Measurements from ENCODE around the gene SLC22A9.
"Not testable (repeated sequence)": the region's sequence is repeated elsewhere in the genome, so short reads cannot be mapped to it uniquely, and the experiment has no call there.

The SLC22A9 gene

GRCh38 chr11:63405114-63405513 lies 35.5 kb downstream of the SLC22A9 start:
- TF ChIP-seq, protein P1, sequence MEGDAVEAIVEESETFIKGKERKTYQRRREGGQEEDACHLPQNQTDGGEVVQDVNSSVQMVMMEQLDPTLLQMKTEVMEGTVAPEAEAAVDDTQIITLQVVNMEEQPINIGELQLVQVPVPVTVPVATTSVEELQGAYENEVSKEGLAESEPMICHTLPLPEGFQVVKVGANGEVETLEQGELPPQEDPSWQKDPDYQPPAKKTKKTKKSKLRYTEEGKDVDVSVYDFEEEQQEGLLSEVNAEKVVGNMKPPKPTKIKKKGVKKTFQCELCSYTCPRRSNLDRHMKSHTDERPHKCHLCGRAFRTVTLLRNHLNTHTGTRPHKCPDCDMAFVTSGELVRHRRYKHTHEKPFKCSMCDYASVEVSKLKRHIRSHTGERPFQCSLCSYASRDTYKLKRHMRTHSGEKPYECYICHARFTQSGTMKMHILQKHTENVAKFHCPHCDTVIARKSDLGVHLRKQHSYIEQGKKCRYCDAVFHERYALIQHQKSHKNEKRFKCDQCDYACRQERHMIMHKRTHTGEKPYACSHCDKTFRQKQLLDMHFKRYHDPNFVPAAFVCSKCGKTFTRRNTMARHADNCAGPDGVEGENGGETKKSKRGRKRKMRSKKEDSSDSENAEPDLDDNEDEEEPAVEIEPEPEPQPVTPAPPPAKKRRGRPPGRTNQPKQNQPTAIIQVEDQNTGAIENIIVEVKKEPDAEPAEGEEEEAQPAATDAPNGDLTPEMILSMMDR (IDR thresholded peaks at IDR 0.05; ENCODE audit: control insufficient read depth, insufficient read depth, low read depth, low read length, missing control alignments), result no peak
- H3K4me3 ChIP-seq (ENCODE audit: control insufficient read depth, low read depth, low read length), result no peak overlapping the region
- DNase-seq (ENCODE audit: low read depth), result no peak

DNA sequence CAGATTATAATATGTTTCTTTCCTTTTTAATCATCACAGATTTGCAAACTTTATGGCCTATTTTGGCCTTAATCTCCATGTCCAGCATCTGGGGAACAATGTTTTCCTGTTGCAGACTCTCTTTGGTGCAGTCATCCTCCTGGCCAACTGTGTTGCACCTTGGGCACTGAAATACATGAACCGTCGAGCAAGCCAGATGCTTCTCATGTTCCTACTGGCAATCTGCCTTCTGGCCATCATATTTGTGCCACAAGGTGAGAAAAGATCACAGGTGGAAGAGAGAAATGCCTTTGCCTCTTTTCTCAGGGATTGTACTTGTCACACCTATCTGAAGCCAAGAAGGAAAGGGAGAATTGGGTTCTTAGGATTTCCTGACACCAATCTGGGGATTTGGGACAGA lies 36.9 kb downstream of the SLC22A9 start:
- TF ChIP-seq, protein P1 (IDR thresholded peaks at IDR 0.05; ENCODE audit: control insufficient read depth, insufficient read depth, low read depth, low read length, missing control alignments), result no peak
- no peak overlapping the region for H3K4me3 ChIP-seq (ENCODE audit: control insufficient read depth, low read depth, low read length)
- no peak for DNase-seq (ENCODE audit: low read depth)

GRCh38 chr11:63417174-63417852 lies 47.7 kb downstream of the SLC22A9 start:
- DNase-seq (ENCODE audit: low read depth), result no peak
- no peak overlapping the region for H3K4me3 ChIP-seq (ENCODE audit: control insufficient read depth, low read depth, low read length)
- TF ChIP-seq, protein P1 (IDR thresholded peaks at IDR 0.05; ENCODE audit: control insufficient read depth, insufficient read depth, low read depth, low read length, missing control alignments), result no peak

GRCh38 chr11:63427971-63428508 lies 58.5 kb downstream of the SLC22A9 start:
- TF ChIP-seq, protein P1 (IDR thresholded peaks at IDR 0.05; ENCODE audit: control insufficient read depth, insufficient read depth, low read depth, low read length, missing control alignments), result no peak
- H3K4me3 ChIP-seq (ENCODE audit: control insufficient read depth, low read depth, low read length), result no peak overlapping the region
- no peak for DNase-seq (ENCODE audit: low read depth)

DNA sequence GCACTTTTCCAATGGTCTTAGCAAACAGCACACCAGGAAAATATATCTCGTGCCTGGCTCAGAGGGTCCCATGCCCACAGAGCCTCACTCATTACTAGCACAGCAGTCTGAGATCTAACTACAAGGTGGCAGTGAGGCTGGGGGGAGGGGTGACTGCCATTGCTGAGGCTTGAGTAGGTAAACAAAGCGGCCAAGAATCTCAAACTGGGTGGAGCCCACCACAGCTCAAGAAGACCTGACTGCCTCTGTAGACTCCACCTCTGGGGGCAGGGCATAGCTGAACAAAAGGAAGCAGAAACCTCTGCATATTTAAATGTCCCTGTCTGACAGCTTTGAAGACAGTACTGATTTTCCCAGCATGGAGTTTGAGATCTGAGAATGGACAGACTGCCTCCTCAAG lies 61.1 kb downstream of the SLC22A9 start:
- DNase-seq (ENCODE audit: low read depth); H3K4me3 ChIP-seq (ENCODE audit: control insufficient read depth, low read depth, low read length): not testable (repeated sequence)

DNA sequence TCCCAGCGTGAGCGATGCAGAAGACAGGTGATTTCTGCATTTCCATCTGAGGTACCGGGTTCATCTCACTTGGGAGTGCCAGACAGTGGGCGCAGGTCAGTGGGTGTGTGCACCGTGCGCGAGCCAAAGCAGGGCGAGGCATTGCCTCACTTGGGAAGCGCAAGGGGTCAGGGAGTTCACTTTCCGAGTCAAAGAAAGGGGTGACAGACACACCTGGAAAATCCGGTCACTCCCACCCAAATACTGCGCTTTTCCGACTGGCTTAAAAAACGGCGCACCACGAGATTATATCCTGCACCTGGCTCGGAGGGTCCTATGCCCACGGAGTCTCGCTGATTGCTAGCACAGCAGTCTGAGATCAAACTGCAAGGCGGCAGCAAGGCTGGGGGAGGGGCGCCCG lies 65.8 kb downstream of the SLC22A9 start:
- H3K4me3 ChIP-seq (ENCODE audit: control insufficient read depth, low read depth, low read length); DNase-seq (ENCODE audit: low read depth): not testable (repeated sequence)

DNA sequence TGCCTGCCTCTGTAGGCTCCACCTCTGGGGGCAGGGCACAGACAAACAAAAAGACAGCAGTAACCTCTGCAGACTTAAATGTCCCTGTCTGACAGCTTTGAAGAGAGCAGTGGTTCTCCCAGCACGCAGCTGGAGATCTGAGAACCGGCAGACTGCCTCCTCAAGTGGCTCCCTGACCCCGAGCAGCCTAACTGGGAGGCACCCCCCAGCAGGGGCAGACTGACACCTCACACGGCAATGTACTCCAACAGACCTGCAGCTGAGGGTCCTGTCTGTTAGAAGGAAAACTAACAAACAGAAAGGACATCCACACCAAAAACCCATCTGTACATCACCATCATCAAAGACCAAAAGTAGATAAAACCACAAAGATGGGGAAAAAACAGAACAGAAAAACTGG lies 66.2 kb downstream of the SLC22A9 start:
- not testable (repeated sequence) for DNase-seq (ENCODE audit: low read depth); H3K4me3 ChIP-seq (ENCODE audit: control insufficient read depth, low read depth, low read length)

GRCh38 chr11:63443714-63444113 lies 74.1 kb downstream of the SLC22A9 start:
- TF ChIP-seq, protein P1 (IDR thresholded peaks at IDR 0.05; ENCODE audit: control insufficient read depth, insufficient read depth, low read depth, low read length, missing control alignments), result no peak
- no peak for DNase-seq (ENCODE audit: low read depth)
- no peak overlapping the region for H3K4me3 ChIP-seq (ENCODE audit: control insufficient read depth, low read depth, low read length)

Measured in AG09309 (cell line).